Prostate gland (tissue), 2 donors: Measurements from ENCODE around the gene ANKRD13D.

Source experiments
- CTCF ChIP-seq, 4 experiments: fragments of 200-600 bp in 2 of 4; fragments of 450-650 bp in 2 of 4; sonication (generic) in 2 of 4; IDR thresholded peaks; 1 replicate in 3 of 4; 2 replicates in 1 of 4; pipeline ENCODE4 v1.5.1; 2016 to 2019; ENCODE audit warnings: antibody characterized with exemption in 4 of 4, mild to moderate bottlenecking in 2 of 4, moderate library complexity in 2 of 4
- POLR2A ChIP-seq: fragments of 450-650 bp; IDR thresholded peaks from one replicate; pipeline ENCODE4 v1.6.1; 2016; ENCODE audit warnings: antibody characterized with exemption, mild to moderate bottlenecking

GRCh38 chr11:67248653-67249052, 40.5 kb upstream of the ANKRD13D start:
- TF ChIP-seq CTCF (IDR thresholded peaks at IDR 0.05) (no peak), POLR2A (no peak)
